HG02840 (cell line): ENCODE measurements around the gene APOO.

Source experiments
- ATAC-seq: cut with Tn5 transposase; IDR thresholded peaks from one replicate; pipeline ENCODE4 v1.9.1; 2021; ENCODE audit warnings: mild to moderate bottlenecking, moderate library complexity, moderate number of reproducible peaks; ENCODE audit not compliant: unreplicated experiment, low FRiP score

The APOO gene

GRCh38 chrX:23822841-23823240 is 84.9 kb downstream of the APOO start:
- no peak for ATAC-seq

- ATAC-seq, result no peak
Measured at GRCh38 chrX:23822397-23822796, 85.3 kb downstream of the APOO start.

- ATAC-seq, result no peak
Measured at GRCh38 chrX:23821847-23822246, 85.9 kb downstream of the APOO start.

GRCh38 chrX:23820235-23820782 is 87.4 kb downstream of the APOO start:
- no peak for ATAC-seq

GRCh38 chrX:23819385-23820234 is 88.1 kb downstream of the APOO start:
- ATAC-seq, result no peak

GRCh38 chrX:23817979-23818336 is 89.8 kb downstream of the APOO start:
- no peak for ATAC-seq

GRCh38 chrX:23816179-23816578 is 91.6 kb downstream of the APOO start:
- no peak for ATAC-seq

- ATAC-seq, result no peak
Measured at GRCh38 chrX:23815376-23815775, 92.4 kb downstream of the APOO start.

- ATAC-seq, result no peak
Measured at GRCh38 chrX:23813808-23814207, 93.9 kb downstream of the APOO start.

GRCh38 chrX:23811656-23812055 is 96.1 kb downstream of the APOO start:
- no peak for ATAC-seq

GRCh38 chrX:23811108-23811651 is 96.6 kb downstream of the APOO start:
- ATAC-seq, result no peak

GRCh38 chrX:23810279-23810678 is 97.5 kb downstream of the APOO start:
- no peak for ATAC-seq

- ATAC-seq, result no peak
Measured at GRCh38 chrX:23805389-23805788, 102.3 kb downstream of the APOO start.

GRCh38 chrX:23804578-23804977 is 103.2 kb downstream of the APOO start:
- ATAC-seq, result no peak

- no peak for ATAC-seq
Measured at GRCh38 chrX:23803931-23804381, 103.8 kb downstream of the APOO start.

GRCh38 chrX:23802431-23802830 is 105.3 kb downstream of the APOO start:
- ATAC-seq, result no peak

- ATAC-seq, result no peak
Measured at GRCh38 chrX:23799469-23800065, 108.2 kb downstream of the APOO start.

- no peak for ATAC-seq
Measured at GRCh38 chrX:23797371-23798128, 110.2 kb downstream of the APOO start.

GRCh38 chrX:23795221-23795620 is 112.5 kb downstream of the APOO start:
- ATAC-seq, result no peak

GRCh38 chrX:23792861-23793553 is 114.7 kb downstream of the APOO start:
- ATAC-seq, result no peak
